Right lobe of liver (tissue), 6 donors: ENCODE data around the gene ZNF37A. TPM values are rescaled to one million over a fixed set of nuclear protein-coding genes. Genes with fewer than 3 reads are reported as not detected.
A peak's percentile ranks its signal among the peaks of the same experiment; 100 is the strongest.

ENCODE experiments used
- ATAC-seq, 4 donors: fragments of 200-7000 bp; cut with Tn5 transposase; one replicate each; pipeline ENCODE4 v1.9.1; 2020; ENCODE audit warnings: mild to moderate bottlenecking in 4 of 4, moderate library complexity in 4 of 4
- DNase-seq, 3 donors: peaks; one replicate each; pipeline ENCODE4 v3.0.0-alpha.2; 2020
- H3K27ac ChIP-seq, 3 donors: fragments of 200-600 bp; one replicate each; pipeline ENCODE4 v1.8.0; 2022
- H3K27me3 ChIP-seq, 2 donors: fragments of 200-600 bp; one replicate each; pipeline ENCODE4 v1.8.0; 2022
- H3K36me3 ChIP-seq, 4 donors: fragments of 200-600 bp; sonication (generic) in 1 of 4; one replicate each; pipeline versions ENCODE4 v1.5.1 to v1.8.0; 2017 to 2022; ENCODE audit warnings: control low read depth in 1 of 4
- H3K4me1 ChIP-seq, 4 donors: fragments of 200-600 bp; sonication (generic) in 1 of 4; one replicate each; pipeline versions ENCODE4 v1.5.1 to v1.8.0; 2017 to 2022; ENCODE audit warnings: control low read depth in 1 of 4
- H3K4me3 ChIP-seq, 3 donors: fragments of 200-600 bp; one replicate each; pipeline ENCODE4 v1.8.0; 2022
- H3K9me3 ChIP-seq, 4 donors: fragments of 200-600 bp; sonication (generic) in 1 of 4; one replicate each; pipeline versions ENCODE4 v1.5.1 to v1.8.0; 2017 to 2022; ENCODE audit warnings: control low read depth in 1 of 4
- POLR2A ChIP-seq: fragments of 450-650 bp; IDR thresholded peaks from one replicate; pipeline ENCODE4 v1.6.1; 2017; ENCODE audit warnings: antibody characterized with exemption, mild to moderate bottlenecking
- WGBS: methylation state at CpG from one replicate; pipeline ENCODE4 v1.1.6; 2018; ENCODE audit warnings: low coverage, low lambda C conversion rate; ENCODE audit not compliant: insufficient coverage; ENCODE audit errors: missing lambda C conversion rate; 5-methylcytosine and 5-hydroxymethylcytosine counted together
- intact Hi-C, 2 donors: fragments of 100-400 bp; cut with DNase I; formaldehyde crosslinking; loops; one replicate each; pipeline versions ENCODE4 v1.11.2 to v1.14.1; 2022
- total RNA-seq, 6 experiments: library from RNA; depleted of rRNA in 2 of 6; stranded (reverse); fragments of >200 nt in 2 of 6; fragmentation: NEBNext Ultra II Directional in 3 of 6; extraction: Animal tissue kit (Norgen Biotek cat#: 25700) in 3 of 6; gene quantifications; one replicate each; pipeline versions ENCODE4 v1.1.0 to v1.2.4, GENCODE V29; 2016 to 2023
- TF ChIP-seq, protein P1 (sequence below), 4 donors: fragments of 200-600 bp in 3 of 4; fragments of 450-650 bp in 1 of 4; IDR thresholded peaks; one replicate each; pipeline versions ENCODE4 v1.5.1 to v1.8.0; 2016 to 2022; ENCODE audit warnings: antibody characterized with exemption in 4 of 4, mild to moderate bottlenecking in 2 of 4
- donor health status: DM: no; HTN: yes; CAD: no.
- donor health status: DM: no; HTN: no; CAD: no.
- donor health status: DM: no; HTN: no; CAD: no.
- donor health status: DM: no; HTN: yes; CAD: no.
- donor health status: DM: no; HTN: yes; CAD: no.

The ZNF37A gene
- total RNA-seq, 6 experiments from 2014 or later = 5.5 to 7.9 (median 6.4) TPM

DNA sequence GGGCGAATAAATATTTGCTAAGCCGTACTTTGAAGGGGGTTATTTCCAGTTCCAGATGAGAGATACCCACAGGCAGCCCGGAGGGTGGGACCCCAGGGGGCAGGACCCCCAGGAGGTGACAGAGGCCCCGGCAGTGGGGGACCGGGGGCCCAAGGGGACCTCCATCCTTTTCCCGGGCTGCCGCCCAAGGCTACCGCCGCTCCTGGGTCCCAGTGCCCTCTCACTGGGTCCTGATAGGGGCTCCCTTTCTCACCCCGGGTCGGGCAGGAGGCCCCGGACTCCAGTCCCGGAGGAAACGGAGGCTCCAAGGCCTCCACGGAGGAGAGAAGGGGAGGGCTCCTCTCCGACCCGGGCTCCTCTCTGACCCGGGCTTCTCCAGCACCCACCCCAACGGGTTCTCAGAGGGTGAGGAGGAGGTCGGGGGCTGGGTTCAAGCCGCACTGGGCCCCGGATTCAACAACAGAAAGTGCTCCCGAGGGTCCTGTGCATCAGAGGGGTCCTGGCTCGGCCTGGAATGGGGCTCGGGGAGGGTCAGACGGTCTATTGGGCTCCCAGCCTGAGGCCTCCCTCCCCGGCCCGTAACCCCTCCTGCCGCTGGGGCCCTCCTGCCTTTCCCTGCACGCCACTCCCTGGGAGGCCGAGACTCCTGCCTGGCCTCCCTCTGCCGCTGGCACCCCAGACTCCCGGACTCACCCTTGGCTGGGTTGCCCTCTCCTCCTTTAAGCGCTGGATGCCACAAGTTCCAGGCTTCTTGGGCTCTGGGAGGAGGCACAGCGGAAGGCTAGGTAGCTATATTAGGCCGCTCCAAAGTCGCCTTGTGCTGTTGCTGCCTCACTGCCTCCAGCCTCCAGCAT, 62.5 kb downstream of the ZNF37A start:
- DNase-seq (no peak), ATAC-seq (peak in 1 of 4 donors; percentile 40)
- H3K27ac ChIP-seq = no peak overlapping the region
- no peak for TF ChIP-seq POLR2A
- TF ChIP-seq, protein P1, sequence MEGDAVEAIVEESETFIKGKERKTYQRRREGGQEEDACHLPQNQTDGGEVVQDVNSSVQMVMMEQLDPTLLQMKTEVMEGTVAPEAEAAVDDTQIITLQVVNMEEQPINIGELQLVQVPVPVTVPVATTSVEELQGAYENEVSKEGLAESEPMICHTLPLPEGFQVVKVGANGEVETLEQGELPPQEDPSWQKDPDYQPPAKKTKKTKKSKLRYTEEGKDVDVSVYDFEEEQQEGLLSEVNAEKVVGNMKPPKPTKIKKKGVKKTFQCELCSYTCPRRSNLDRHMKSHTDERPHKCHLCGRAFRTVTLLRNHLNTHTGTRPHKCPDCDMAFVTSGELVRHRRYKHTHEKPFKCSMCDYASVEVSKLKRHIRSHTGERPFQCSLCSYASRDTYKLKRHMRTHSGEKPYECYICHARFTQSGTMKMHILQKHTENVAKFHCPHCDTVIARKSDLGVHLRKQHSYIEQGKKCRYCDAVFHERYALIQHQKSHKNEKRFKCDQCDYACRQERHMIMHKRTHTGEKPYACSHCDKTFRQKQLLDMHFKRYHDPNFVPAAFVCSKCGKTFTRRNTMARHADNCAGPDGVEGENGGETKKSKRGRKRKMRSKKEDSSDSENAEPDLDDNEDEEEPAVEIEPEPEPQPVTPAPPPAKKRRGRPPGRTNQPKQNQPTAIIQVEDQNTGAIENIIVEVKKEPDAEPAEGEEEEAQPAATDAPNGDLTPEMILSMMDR (IDR thresholded peaks at IDR 0.05) = no peak
- no peaks in the 10 kb centered on the region for H3K36me3 ChIP-seq
- no peaks in the 10 kb centered on the region for H3K27me3 ChIP-seq
- 52% methylated on average over 7 of the region's 37 CpGs for WGBS
- H3K4me3 ChIP-seq = no peak overlapping the region
- intact Hi-C loops = no loop called here
- no peaks in the 10 kb centered on the region for H3K9me3 ChIP-seq
- H3K4me1 ChIP-seq = no peaks in the 10 kb centered on the region

DNA sequence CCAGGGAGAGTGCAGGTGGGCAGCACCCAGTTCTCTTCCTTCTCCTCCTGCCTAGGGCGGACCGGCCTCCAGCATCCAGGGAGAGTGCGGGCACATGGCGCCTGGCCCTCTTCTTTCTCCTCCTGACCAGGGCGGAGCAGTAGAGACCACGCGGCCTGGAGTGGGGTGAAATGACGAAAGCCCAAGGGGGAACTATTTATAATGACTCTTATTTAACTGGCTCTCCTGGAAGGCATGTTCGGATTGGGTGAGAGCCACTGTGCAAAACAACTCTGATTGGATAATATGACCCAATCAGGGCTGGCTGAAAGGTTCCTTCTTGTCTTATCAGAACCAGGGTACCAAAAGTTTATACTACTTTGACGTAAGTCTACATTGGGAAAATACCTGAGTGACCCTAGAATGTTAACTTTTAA, 63.1 kb downstream of the ZNF37A start:
- WGBS = 70% methylated on average over 4 of the region's 10 CpGs

DNA sequence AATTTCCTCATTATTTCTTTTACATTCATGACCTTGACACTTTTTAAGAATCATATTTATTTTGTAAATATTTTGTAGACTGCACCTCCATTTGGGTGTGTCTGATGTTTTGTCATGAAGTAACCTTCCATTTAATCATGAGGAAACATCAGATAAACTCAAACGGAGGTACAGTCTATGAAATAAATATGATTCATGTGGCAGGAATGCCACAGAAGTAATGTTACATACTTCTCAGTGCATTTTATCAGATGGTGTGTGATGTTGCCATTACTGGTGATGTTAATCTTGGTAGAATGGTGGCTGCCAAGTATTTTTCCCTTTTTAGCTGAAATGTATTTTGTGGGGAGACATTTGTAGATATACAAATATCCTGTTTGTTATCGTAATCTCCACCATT, 64.9 kb downstream of the ZNF37A start:
- Histone ChIP-seq H3K4me3 (no peak overlapping the region), H3K36me3 (no peaks in the 10 kb centered on the region), H3K9me3 (no peaks in the 10 kb centered on the region), H3K27me3 (no peaks in the 10 kb centered on the region), H3K27ac (no peak overlapping the region), H3K4me1 (no peaks in the 10 kb centered on the region)
- intact Hi-C loops = no loop called here
- DNase-seq (no peak), ATAC-seq (no peak)
- WGBS = 65% methylated on average over 2 of the region's 2 CpGs
- TF ChIP-seq POLR2A = no peak
- TF ChIP-seq, protein P1 (IDR thresholded peaks at IDR 0.05) = no peak

More for the DNA sequence above, 63.1 kb downstream of the ZNF37A start:
- Histone ChIP-seq H3K36me3 (no peaks in the 10 kb centered on the region), H3K4me3 (no peak overlapping the region), H3K27me3 (no peaks in the 10 kb centered on the region), H3K4me1 (no peaks in the 10 kb centered on the region), H3K27ac (no peak overlapping the region), H3K9me3 (no peaks in the 10 kb centered on the region)
- intact Hi-C loops = no loop called here
- DNase-seq (no peak), ATAC-seq (peak in 1 of 4 donors; percentile 33)
- no peak for TF ChIP-seq POLR2A
- TF ChIP-seq, protein P1 (IDR thresholded peaks at IDR 0.05) = no peak

DNA sequence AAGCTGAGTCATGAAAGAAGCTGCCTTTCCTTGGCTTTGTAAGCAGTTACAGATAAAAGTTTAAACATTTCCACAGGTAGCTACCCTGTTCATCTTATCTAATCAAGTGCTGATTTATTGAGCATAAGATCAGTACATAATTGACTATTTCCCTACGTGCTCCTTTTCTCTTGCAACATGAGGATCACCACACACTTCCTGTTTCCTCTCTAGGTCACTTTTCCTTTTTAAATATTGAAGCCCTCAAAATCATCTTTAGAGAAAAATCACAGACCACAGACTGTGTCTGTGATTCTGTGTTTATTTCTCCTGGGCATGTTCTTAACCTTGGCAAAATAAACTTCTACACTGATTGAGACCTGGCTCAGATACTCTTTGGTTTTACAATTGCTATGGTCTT, 69.5 kb downstream of the ZNF37A start:
- intact Hi-C loops = no loop called here
- Histone ChIP-seq H3K4me1 (no peaks in the 10 kb centered on the region), H3K9me3 (no peaks in the 10 kb centered on the region), H3K27ac (no peak overlapping the region), H3K4me3 (no peak overlapping the region), H3K27me3 (no peaks in the 10 kb centered on the region), H3K36me3 (no peaks in the 10 kb centered on the region)
- no peak for TF ChIP-seq POLR2A
- 6% methylated on average over 1 of the region's 1 CpG for WGBS
- no peak for ATAC-seq
- DNase-seq = no peak

DNA sequence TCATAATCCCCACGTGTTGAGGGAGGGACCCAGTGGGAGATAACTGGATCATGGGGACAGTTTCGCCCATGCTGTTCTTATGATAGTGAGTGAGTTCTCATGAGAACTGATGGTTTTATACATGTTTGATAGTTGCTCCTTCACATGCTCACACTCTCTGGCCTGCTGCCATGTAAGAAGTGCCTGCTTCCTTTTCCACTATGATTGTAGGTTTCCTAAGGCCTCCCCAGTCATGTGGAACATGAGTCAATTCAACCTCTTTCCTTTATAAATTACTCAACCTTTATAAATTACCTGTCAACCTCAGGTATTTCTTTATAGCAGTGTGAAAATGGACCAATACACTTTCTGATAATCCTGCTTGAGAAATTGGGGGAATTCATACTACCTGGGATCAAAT, 80.2 kb downstream of the ZNF37A start:
- H3K27ac ChIP-seq = no peak overlapping the region
- ATAC-seq = no peak
- H3K4me3 ChIP-seq = no peak overlapping the region
- H3K9me3 ChIP-seq = no peaks in the 10 kb centered on the region
- TF ChIP-seq, protein P1 (IDR thresholded peaks at IDR 0.05) = no peak
- no peak for TF ChIP-seq POLR2A
- DNase-seq = no peak
- intact Hi-C loops = no loop called here
- no peaks in the 10 kb centered on the region for H3K36me3 ChIP-seq
- no peaks in the 10 kb centered on the region for H3K4me1 ChIP-seq
- WGBS = 18% methylated on average over 2 of the region's 2 CpGs
- H3K27me3 ChIP-seq = no peaks in the 10 kb centered on the region
